ENCODE measurements around the gene CCT5.

CCT5 gene

GRCh38 chr5:10262121-10262774 lies 12.2 kb downstream of the CCT5 start:
- no peak overlapping the region for H2AFZ ChIP-seq (ENCODE audit: low read depth, low read length)
- H3K4me2 ChIP-seq (ENCODE audit: low read length) = no peak overlapping the region
- no peaks in the 10 kb centered on the region; the same call in 1 of the 2 replicates for H4K20me1 ChIP-seq (ENCODE audit: insufficient read depth, low read length)
- TF ChIP-seq EZH2phosphoT487 (IDR thresholded peaks at IDR 0.05; ENCODE audit: low read depth) (no peak), CTCF (IDR thresholded peaks at IDR 0.05; ENCODE audit: low read depth, low read length) (no peak)
- H3K4me1 ChIP-seq (ENCODE audit: low read length) = no peaks in the 10 kb centered on the region
- no peaks in the 10 kb centered on the region for H3K27me3 ChIP-seq (ENCODE audit: low read depth, low read length)
- H3K79me2 ChIP-seq (ENCODE audit: low read length) = peaks cover 3% of the 10 kb centered on the region; the same call in 1 of the 2 replicates
- H3K36me3 ChIP-seq (replicated peaks; ENCODE audit: low read depth, low read length) = peaks cover 66% of the 10 kb centered on the region
- H3K9ac ChIP-seq (ENCODE audit: low read length) = no peak overlapping the region
- no peak overlapping the region for H3K4me3 ChIP-seq (ENCODE audit: low read length)
- H3K9me3 ChIP-seq (ENCODE audit: insufficient read depth, low read length) = no peaks in the 10 kb centered on the region
- no peak overlapping the region for H3K27ac ChIP-seq (ENCODE audit: low read length)

- no peak overlapping the region for H3K9ac ChIP-seq (ENCODE audit: low read length)
- no peak overlapping the region for H3K4me3 ChIP-seq (ENCODE audit: low read length)
- H4K20me1 ChIP-seq (ENCODE audit: insufficient read depth, low read length) = no peaks in the 10 kb centered on the region; the same call in 1 of the 2 replicates
- no peak for TF ChIP-seq CTCF (IDR thresholded peaks at IDR 0.05; ENCODE audit: low read depth, low read length)
- no peak for TF ChIP-seq EZH2phosphoT487 (IDR thresholded peaks at IDR 0.05; ENCODE audit: low read depth)
- H3K79me2 ChIP-seq (ENCODE audit: low read length) = no peaks in the 10 kb centered on the region; the same call in 1 of the 2 replicates
- no peak overlapping the region for H2AFZ ChIP-seq (ENCODE audit: low read depth, low read length)
- H3K27ac ChIP-seq (ENCODE audit: low read length) = no peak overlapping the region
- no peak overlapping the region for H3K4me2 ChIP-seq (ENCODE audit: low read length)
- no peaks in the 10 kb centered on the region for H3K9me3 ChIP-seq (ENCODE audit: insufficient read depth, low read length)
- no peaks in the 10 kb centered on the region for H3K27me3 ChIP-seq (ENCODE audit: low read depth, low read length)
- no peaks in the 10 kb centered on the region for H3K4me1 ChIP-seq (ENCODE audit: low read length)
- H3K36me3 ChIP-seq (replicated peaks; ENCODE audit: low read depth, low read length) = peaks cover 58% of the 10 kb centered on the region
These were observed 12.9 kb downstream of the CCT5 start for GRCh38 chr5:10262995-10263394.

DNA sequence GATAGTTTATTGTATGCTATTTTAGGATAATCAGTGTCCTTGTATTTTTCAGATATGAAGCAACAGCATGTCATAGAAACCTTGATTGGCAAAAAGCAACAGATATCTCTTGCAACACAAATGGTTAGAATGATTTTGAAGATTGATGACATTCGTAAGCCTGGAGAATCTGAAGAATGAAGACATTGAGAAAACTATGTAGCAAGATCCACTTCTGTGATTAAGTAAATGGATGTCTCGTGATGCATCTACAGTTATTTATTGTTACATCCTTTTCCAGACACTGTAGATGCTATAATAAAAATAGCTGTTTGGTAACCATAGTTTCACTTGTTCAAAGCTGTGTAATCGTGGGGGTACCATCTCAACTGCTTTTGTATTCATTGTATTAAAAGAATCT lies 14.5 kb downstream of the CCT5 start:
- H3K27ac ChIP-seq (ENCODE audit: low read length) = no peak overlapping the region

More for the DNA sequence above, 14.5 kb downstream of the CCT5 start:
- H3K4me1 ChIP-seq (ENCODE audit: low read length) = no peaks in the 10 kb centered on the region
- no peaks in the 10 kb centered on the region for H3K9me3 ChIP-seq (ENCODE audit: insufficient read depth, low read length)
- no peaks in the 10 kb centered on the region for H3K27me3 ChIP-seq (ENCODE audit: low read depth, low read length)
- no peaks in the 10 kb centered on the region; the same call in 1 of the 2 replicates for H4K20me1 ChIP-seq (ENCODE audit: insufficient read depth, low read length)
- no peak overlapping the region for H3K9ac ChIP-seq (ENCODE audit: low read length)
- H3K36me3 ChIP-seq (replicated peaks; ENCODE audit: low read depth, low read length) = peaks cover 46% of the 10 kb centered on the region
- no peak overlapping the region for H2AFZ ChIP-seq (ENCODE audit: low read depth, low read length)
- H3K4me3 ChIP-seq (ENCODE audit: low read length) = no peak overlapping the region
- H3K79me2 ChIP-seq (ENCODE audit: low read length) = no peaks in the 10 kb centered on the region; the same call in 1 of the 2 replicates
- H3K4me2 ChIP-seq (ENCODE audit: low read length) = no peak overlapping the region
- TF ChIP-seq CTCF (IDR thresholded peaks at IDR 0.05; ENCODE audit: low read depth, low read length) (no peak), EZH2phosphoT487 (IDR thresholded peaks at IDR 0.05; ENCODE audit: low read depth) (no peak)

Measured in OCI-LY3 (cell line).